ENCODE results near the gene DAAM1.

Gene DAAM1

GRCh38 chr14:59389936-59390335 lies 201.5 kb downstream of the DAAM1 start:
- H3K27me3 ChIP-seq (ENCODE audit: control insufficient read depth, insufficient read depth, low read length) = no peaks in the 10 kb centered on the region
- H3K27ac ChIP-seq (ENCODE audit: low read depth, low read length) = no peak overlapping the region
- no peak overlapping the region for H3K4me3 ChIP-seq (ENCODE audit: low read length)
- H3K9ac ChIP-seq (ENCODE audit: low read length) = no peak overlapping the region
- no peaks in the 10 kb centered on the region for H3K36me3 ChIP-seq (ENCODE audit: control insufficient read depth, insufficient read depth, low read length)
- no peaks in the 10 kb centered on the region for H3K4me1 ChIP-seq (ENCODE audit: control insufficient read depth, insufficient read depth, low read length)

GRCh38 chr14:59391388-59391787 lies 202.9 kb downstream of the DAAM1 start:
- Histone ChIP-seq H3K4me1 (ENCODE audit: control insufficient read depth, insufficient read depth, low read length) (no peaks in the 10 kb centered on the region), H3K27ac (ENCODE audit: low read depth, low read length) (no peak overlapping the region), H3K36me3 (ENCODE audit: control insufficient read depth, insufficient read depth, low read length) (no peaks in the 10 kb centered on the region), H3K9ac (ENCODE audit: low read length) (no peak overlapping the region), H3K4me3 (ENCODE audit: low read length) (no peak overlapping the region), H3K27me3 (ENCODE audit: control insufficient read depth, insufficient read depth, low read length) (no peaks in the 10 kb centered on the region)

GRCh38 chr14:59394268-59394667 lies 205.8 kb downstream of the DAAM1 start:
- no peaks in the 10 kb centered on the region for H3K27me3 ChIP-seq (ENCODE audit: control insufficient read depth, insufficient read depth, low read length)
- no peak overlapping the region for H3K9ac ChIP-seq (ENCODE audit: low read length)
- H3K36me3 ChIP-seq (ENCODE audit: control insufficient read depth, insufficient read depth, low read length) = no peaks in the 10 kb centered on the region
- H3K4me1 ChIP-seq (ENCODE audit: control insufficient read depth, insufficient read depth, low read length) = no peaks in the 10 kb centered on the region
- no peak overlapping the region for H3K4me3 ChIP-seq (ENCODE audit: low read length)
- H3K27ac ChIP-seq (ENCODE audit: low read depth, low read length) = no peak overlapping the region

- H3K27me3 ChIP-seq (ENCODE audit: control insufficient read depth, insufficient read depth, low read length) = no peaks in the 10 kb centered on the region
- no peaks in the 10 kb centered on the region for H3K4me1 ChIP-seq (ENCODE audit: control insufficient read depth, insufficient read depth, low read length)
- no peak overlapping the region for H3K27ac ChIP-seq (ENCODE audit: low read depth, low read length)
- no peak overlapping the region for H3K9ac ChIP-seq (ENCODE audit: low read length)
- no peak overlapping the region for H3K4me3 ChIP-seq (ENCODE audit: low read length)
- no peaks in the 10 kb centered on the region for H3K36me3 ChIP-seq (ENCODE audit: control insufficient read depth, insufficient read depth, low read length)
Measured at GRCh38 chr14:59395672-59396071, 207.2 kb downstream of the DAAM1 start.

- no peaks in the 10 kb centered on the region for H3K4me1 ChIP-seq (ENCODE audit: control insufficient read depth, insufficient read depth, low read length)
Measured at GRCh38 chr14:59398841-59399240, 210.4 kb downstream of the DAAM1 start.

GRCh38 chr14:59406454-59407245 lies 218.2 kb downstream of the DAAM1 start:
- no peaks in the 10 kb centered on the region for H3K36me3 ChIP-seq (ENCODE audit: control insufficient read depth, insufficient read depth, low read length)
- H3K27me3 ChIP-seq (ENCODE audit: control insufficient read depth, insufficient read depth, low read length) = no peaks in the 10 kb centered on the region
- H3K4me1 ChIP-seq (ENCODE audit: control insufficient read depth, insufficient read depth, low read length) = no peaks in the 10 kb centered on the region
- no peak overlapping the region for H3K27ac ChIP-seq (ENCODE audit: low read depth, low read length)
- no peak overlapping the region for H3K4me3 ChIP-seq (ENCODE audit: low read length)
- no peak overlapping the region for H3K9ac ChIP-seq (ENCODE audit: low read length)

More at GRCh38 chr14:59398841-59399240, 210.4 kb downstream of the DAAM1 start:
- Histone ChIP-seq H3K36me3 (ENCODE audit: control insufficient read depth, insufficient read depth, low read length) (no peaks in the 10 kb centered on the region), H3K4me3 (ENCODE audit: low read length) (no peak overlapping the region), H3K27me3 (ENCODE audit: control insufficient read depth, insufficient read depth, low read length) (no peaks in the 10 kb centered on the region), H3K9ac (ENCODE audit: low read length) (no peak overlapping the region), H3K27ac (ENCODE audit: low read depth, low read length) (no peak overlapping the region)

GRCh38 chr14:59407246-59408010 lies 219.0 kb downstream of the DAAM1 start:
- H3K27ac ChIP-seq (ENCODE audit: low read depth, low read length) = no peak overlapping the region
- no peaks in the 10 kb centered on the region for H3K36me3 ChIP-seq (ENCODE audit: control insufficient read depth, insufficient read depth, low read length)
- no peak overlapping the region for H3K9ac ChIP-seq (ENCODE audit: low read length)
- H3K4me1 ChIP-seq (ENCODE audit: control insufficient read depth, insufficient read depth, low read length) = no peaks in the 10 kb centered on the region
- no peaks in the 10 kb centered on the region for H3K27me3 ChIP-seq (ENCODE audit: control insufficient read depth, insufficient read depth, low read length)
- no peak overlapping the region for H3K4me3 ChIP-seq (ENCODE audit: low read length)

GRCh38 chr14:59415836-59416602 lies 227.6 kb downstream of the DAAM1 start:
- H3K36me3 ChIP-seq (ENCODE audit: control insufficient read depth, insufficient read depth, low read length) = no peaks in the 10 kb centered on the region
- H3K27ac ChIP-seq (ENCODE audit: low read depth, low read length) = no peak overlapping the region
- no peak overlapping the region for H3K4me3 ChIP-seq (ENCODE audit: low read length)
- H3K4me1 ChIP-seq (ENCODE audit: control insufficient read depth, insufficient read depth, low read length) = no peaks in the 10 kb centered on the region
- no peak overlapping the region for H3K9ac ChIP-seq (ENCODE audit: low read length)
- no peaks in the 10 kb centered on the region for H3K27me3 ChIP-seq (ENCODE audit: control insufficient read depth, insufficient read depth, low read length)

- Histone ChIP-seq H3K4me3 (ENCODE audit: low read length) (no peak overlapping the region), H3K4me1 (ENCODE audit: control insufficient read depth, insufficient read depth, low read length) (no peaks in the 10 kb centered on the region), H3K36me3 (ENCODE audit: control insufficient read depth, insufficient read depth, low read length) (no peaks in the 10 kb centered on the region), H3K9ac (ENCODE audit: low read length) (no peak overlapping the region), H3K27me3 (ENCODE audit: control insufficient read depth, insufficient read depth, low read length) (no peaks in the 10 kb centered on the region), H3K27ac (ENCODE audit: low read depth, low read length) (no peak overlapping the region)
Measured at GRCh38 chr14:59417311-59417710, 228.8 kb downstream of the DAAM1 start.

GRCh38 chr14:59419303-59419702 lies 230.8 kb downstream of the DAAM1 start:
- H3K4me1 ChIP-seq (ENCODE audit: control insufficient read depth, insufficient read depth, low read length) = no peaks in the 10 kb centered on the region
- no peak overlapping the region for H3K4me3 ChIP-seq (ENCODE audit: low read length)
- H3K9ac ChIP-seq (ENCODE audit: low read length) = no peak overlapping the region
- H3K27me3 ChIP-seq (ENCODE audit: control insufficient read depth, insufficient read depth, low read length) = no peaks in the 10 kb centered on the region
- no peak overlapping the region for H3K27ac ChIP-seq (ENCODE audit: low read depth, low read length)
- no peaks in the 10 kb centered on the region for H3K36me3 ChIP-seq (ENCODE audit: control insufficient read depth, insufficient read depth, low read length)
